ENCODE data around the gene FSTL1. TPM values are rescaled to one million over a fixed set of nuclear protein-coding genes. Genes with fewer than 3 reads are reported as not detected.

Gene FSTL1
- total and polyA plus RNA-seq, 2 donors (not counting 1 experiment from before 2014, with no cell fraction given) = 0.15 TPM; not detected in 1

DNA sequence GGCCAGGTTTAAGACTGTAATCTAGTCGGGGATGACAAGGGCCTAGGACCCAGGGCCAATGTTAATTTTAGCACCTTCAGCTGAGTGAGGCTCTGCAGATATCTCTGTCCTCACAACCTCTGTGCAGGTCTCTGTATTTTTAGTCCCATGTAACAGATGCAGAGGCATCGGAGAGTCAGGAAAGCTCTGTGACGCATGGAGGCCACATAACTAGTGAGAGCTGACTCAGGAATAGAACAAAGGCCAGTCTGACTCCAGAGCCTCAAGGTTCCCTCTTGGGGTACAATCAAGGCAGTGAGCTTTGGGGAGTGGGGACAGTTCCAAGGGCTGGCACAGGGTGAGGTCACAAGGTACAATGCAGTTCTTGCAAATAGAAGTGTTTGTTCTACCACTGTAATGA lies 31.0 kb downstream of the FSTL1 start:
- Histone ChIP-seq H3K27ac (ENCODE audit: low read length in 2 of 2) (no peak overlapping the region), H3K36me3 (replicated peaks in 1 of 2; ENCODE audit: control extremely low read depth in 1 of 2, control insufficient read depth in 1 of 2, extremely low read depth in 1 of 2, insufficient read depth in 2 of 2, low read length in 1 of 2) (no peaks in the 10 kb centered on the region), H3K4me1 (ENCODE audit: control insufficient read depth in 2 of 2, insufficient read depth in 2 of 2, low read length in 2 of 2) (peaks cover 7 to 14% of the 10 kb centered on the region in 2 donors), H3K4me2 (replicated peaks; ENCODE audit: low read depth, low read length, poor library complexity, severe bottlenecking) (no peak overlapping the region), H3K9me3 (ENCODE audit: control extremely low read depth in 1 of 3, control insufficient read depth in 2 of 3, insufficient read depth in 1 of 3, low read length in 2 of 3) (no peaks in the 10 kb centered on the region), H4K20me1 (ENCODE audit: control insufficient read depth, insufficient read depth, low read length, poor library complexity, severe bottlenecking) (no peaks in the 10 kb centered on the region), H3K9ac (ENCODE audit: low read length) (no peak overlapping the region), H3K79me2 (ENCODE audit: control insufficient read depth, insufficient read depth, low read length) (no peaks in the 10 kb centered on the region), H3K4me3 (ENCODE audit: control extremely low read depth in 1 of 5, extremely low read depth in 1 of 5, insufficient read depth in 1 of 5, low read depth in 2 of 5, low read length in 4 of 5) (no peak overlapping the region), H2AFZ (ENCODE audit: insufficient read depth, low read depth, low read length, poor library complexity, severe bottlenecking) (no peak overlapping the region), H3K27me3 (replicated peaks in 1 of 4; ENCODE audit: control extremely low read depth in 1 of 4, control insufficient read depth in 3 of 4, insufficient read depth in 4 of 4, low read length in 3 of 4) (no peaks in the 10 kb centered on the region)
- peaks cover 5% of the 10 kb centered on the region for H3K27me3 Mint-ChIP-seq
- intact Hi-C loops (cut with micrococcal nuclease) = loop anchor here (5.0 to 10.0 kb wide), 2 partner anchors 595 to 1537 kb away; no protein-coding TSS in a partner anchor
- no peak for DNase-seq
- ChIA-PET CTCF (interaction anchor here (0.8 to 5.1 kb wide), 6 partner anchors 8 to 528 kb away, joined by 3 to 116 read pairs (median 7); no protein-coding TSS in a partner anchor), POLR2A (no interaction called here)
- no peaks in the 10 kb centered on the region for H3K9me3 Mint-ChIP-seq (ENCODE audit: insufficient read depth)
- no peak overlapping the region for H3K27ac Mint-ChIP-seq
- H3K4me3 Mint-ChIP-seq = no peak overlapping the region
- peaks cover 19% of the 10 kb centered on the region for H3K4me1 Mint-ChIP-seq
- 94% methylated on average over 3 of the region's 3 CpGs for WGBS (ENCODE audit: insufficient coverage)
- ATAC-seq (ENCODE audit: low read depth) = no peak
- TF ChIP-seq EZH2 (IDR thresholded peaks at IDR 0.05; ENCODE audit: borderline replicate concordance, insufficient read depth, low read depth, low read length, poor library complexity, severe bottlenecking) = no peak
- TF ChIP-seq CTCF (IDR thresholded peaks at IDR 0.05) = no peak

- no peak overlapping the region for H3K4me2 ChIP-seq (replicated peaks; ENCODE audit: low read depth, low read length, poor library complexity, severe bottlenecking)
- 7% methylated on average over 4 of the region's 6 CpGs for WGBS (ENCODE audit: insufficient coverage)
- DNase-seq = peak; percentile 45
Observed at GRCh38 chr3:120418866-120419490, 31.8 kb downstream of the FSTL1 start.

More at GRCh38 chr3:120418866-120419490, 31.8 kb downstream of the FSTL1 start:
- H3K36me3 ChIP-seq (replicated peaks in 1 of 2; ENCODE audit: control extremely low read depth in 1 of 2, control insufficient read depth in 1 of 2, extremely low read depth in 1 of 2, insufficient read depth in 2 of 2, low read length in 1 of 2) = no peaks in the 10 kb centered on the region
- H3K9ac ChIP-seq (ENCODE audit: low read length) = no peak overlapping the region
- intact Hi-C loops (cut with micrococcal nuclease) = loop anchor here (5.0 to 10.0 kb wide), 2 partner anchors 594 to 1537 kb away; no protein-coding TSS in a partner anchor
- peaks cover 19% of the 10 kb centered on the region for H3K4me1 Mint-ChIP-seq
- H3K27ac Mint-ChIP-seq = no peak overlapping the region
- H3K27ac ChIP-seq (ENCODE audit: low read length in 2 of 2) = no peak overlapping the region
- ChIA-PET CTCF (interaction anchor here (0.8 to 5.1 kb wide), 5 partner anchors 9 to 376 kb away, joined by 3 to 116 read pairs (median 9); no protein-coding TSS in a partner anchor), POLR2A (no interaction called here)
- no peak overlapping the region for H3K4me3 ChIP-seq (ENCODE audit: control extremely low read depth in 1 of 5, extremely low read depth in 1 of 5, insufficient read depth in 1 of 5, low read depth in 2 of 5, low read length in 4 of 5)
- H3K4me3 Mint-ChIP-seq = peak overlapping the region; percentile 23
- peak overlapping the region; percentile 48 for H2AFZ ChIP-seq (ENCODE audit: insufficient read depth, low read depth, low read length, poor library complexity, severe bottlenecking)
- ATAC-seq (ENCODE audit: low read depth) = peak; percentile 37
- H3K9me3 Mint-ChIP-seq (ENCODE audit: insufficient read depth) = no peaks in the 10 kb centered on the region
- H3K9me3 ChIP-seq (ENCODE audit: control extremely low read depth in 1 of 3, control insufficient read depth in 2 of 3, insufficient read depth in 1 of 3, low read length in 2 of 3) = no peaks in the 10 kb centered on the region
- no peak for TF ChIP-seq EZH2 (IDR thresholded peaks at IDR 0.05; ENCODE audit: borderline replicate concordance, insufficient read depth, low read depth, low read length, poor library complexity, severe bottlenecking)
- TF ChIP-seq CTCF (IDR thresholded peaks at IDR 0.05) = peak; percentile 39
- no peaks in the 10 kb centered on the region for H3K27me3 ChIP-seq (replicated peaks in 1 of 4; ENCODE audit: control extremely low read depth in 1 of 4, control insufficient read depth in 3 of 4, insufficient read depth in 4 of 4, low read length in 3 of 4)
- no peaks in the 10 kb centered on the region for H3K27me3 Mint-ChIP-seq
- H3K4me1 ChIP-seq (ENCODE audit: control insufficient read depth in 2 of 2, insufficient read depth in 2 of 2, low read length in 2 of 2) = peaks cover 7 to 14% of the 10 kb centered on the region in 2 donors
- H3K79me2 ChIP-seq (ENCODE audit: control insufficient read depth, insufficient read depth, low read length) = no peaks in the 10 kb centered on the region
- H4K20me1 ChIP-seq (ENCODE audit: control insufficient read depth, insufficient read depth, low read length, poor library complexity, severe bottlenecking) = no peaks in the 10 kb centered on the region

All from B cell (primary cell).